Measurements from ENCODE around the gene NHLH1.

The NHLH1 gene

DNA sequence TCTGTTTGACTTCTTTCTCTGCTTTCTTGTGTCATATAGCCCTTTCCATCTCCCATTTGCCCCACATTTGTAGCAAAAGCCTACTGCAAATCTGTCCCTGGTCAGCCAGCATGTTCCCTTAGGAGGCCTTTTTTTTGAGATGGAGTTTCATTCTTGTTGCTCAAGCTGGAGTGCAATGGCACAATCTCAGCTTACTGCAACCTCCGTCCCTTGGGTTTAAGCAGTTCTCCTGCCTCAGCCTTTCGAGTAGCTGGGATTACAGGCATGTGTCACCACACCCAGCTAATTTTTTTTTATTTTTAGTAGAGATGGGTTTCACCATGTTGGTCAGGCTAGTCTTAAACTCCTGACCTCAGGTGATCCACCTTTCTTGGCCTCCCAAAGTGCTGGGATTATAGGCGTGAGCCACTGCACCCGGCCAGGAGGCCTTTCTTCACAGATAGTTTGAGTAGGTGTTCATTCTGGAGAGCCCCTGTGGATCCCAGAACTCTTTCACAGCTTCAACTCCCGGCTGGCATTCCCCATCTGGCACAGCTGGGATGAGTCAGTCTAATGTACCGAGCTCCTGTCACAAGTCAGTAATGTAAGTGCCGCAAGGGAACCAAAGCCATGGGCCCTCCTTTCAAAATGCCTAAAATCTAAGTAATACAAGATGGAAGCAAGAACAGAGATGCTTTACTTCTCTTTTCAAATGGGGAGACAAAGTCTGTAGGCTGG lies 9.4 kb upstream of the NHLH1 start:
- Histone ChIP-seq H3K4me3 (IDR thresholded peaks at IDR 0.05; ENCODE audit: insufficient read depth, low read depth, low read length) (peak overlapping the region; percentile 2), H3K4me2 (no peak overlapping the region), H3K4me1 (ENCODE audit: low read depth, poor library complexity, severe bottlenecking) (peaks cover 16% of the 10 kb centered on the region), H3K79me2 (ENCODE audit: insufficient read depth, low read depth) (no peaks in the 10 kb centered on the region), H3K27me3 (ENCODE audit: insufficient read depth, low read depth) (no peaks in the 10 kb centered on the region), H3K9ac (no peak overlapping the region), H4K20me1 (ENCODE audit: insufficient read depth) (no peaks in the 10 kb centered on the region), H3K36me3 (ENCODE audit: insufficient read depth) (peaks cover 28% of the 10 kb centered on the region; the same call in 1 of the 2 replicates), H2AFZ (ENCODE audit: low read depth) (no peak overlapping the region), H3K27ac (no peak overlapping the region)
- TF ChIP-seq, protein P1, sequence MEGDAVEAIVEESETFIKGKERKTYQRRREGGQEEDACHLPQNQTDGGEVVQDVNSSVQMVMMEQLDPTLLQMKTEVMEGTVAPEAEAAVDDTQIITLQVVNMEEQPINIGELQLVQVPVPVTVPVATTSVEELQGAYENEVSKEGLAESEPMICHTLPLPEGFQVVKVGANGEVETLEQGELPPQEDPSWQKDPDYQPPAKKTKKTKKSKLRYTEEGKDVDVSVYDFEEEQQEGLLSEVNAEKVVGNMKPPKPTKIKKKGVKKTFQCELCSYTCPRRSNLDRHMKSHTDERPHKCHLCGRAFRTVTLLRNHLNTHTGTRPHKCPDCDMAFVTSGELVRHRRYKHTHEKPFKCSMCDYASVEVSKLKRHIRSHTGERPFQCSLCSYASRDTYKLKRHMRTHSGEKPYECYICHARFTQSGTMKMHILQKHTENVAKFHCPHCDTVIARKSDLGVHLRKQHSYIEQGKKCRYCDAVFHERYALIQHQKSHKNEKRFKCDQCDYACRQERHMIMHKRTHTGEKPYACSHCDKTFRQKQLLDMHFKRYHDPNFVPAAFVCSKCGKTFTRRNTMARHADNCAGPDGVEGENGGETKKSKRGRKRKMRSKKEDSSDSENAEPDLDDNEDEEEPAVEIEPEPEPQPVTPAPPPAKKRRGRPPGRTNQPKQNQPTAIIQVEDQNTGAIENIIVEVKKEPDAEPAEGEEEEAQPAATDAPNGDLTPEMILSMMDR (conservative IDR thresholded peaks at IDR 0.05; ENCODE audit: low read depth, low read length) = no peak

DNA sequence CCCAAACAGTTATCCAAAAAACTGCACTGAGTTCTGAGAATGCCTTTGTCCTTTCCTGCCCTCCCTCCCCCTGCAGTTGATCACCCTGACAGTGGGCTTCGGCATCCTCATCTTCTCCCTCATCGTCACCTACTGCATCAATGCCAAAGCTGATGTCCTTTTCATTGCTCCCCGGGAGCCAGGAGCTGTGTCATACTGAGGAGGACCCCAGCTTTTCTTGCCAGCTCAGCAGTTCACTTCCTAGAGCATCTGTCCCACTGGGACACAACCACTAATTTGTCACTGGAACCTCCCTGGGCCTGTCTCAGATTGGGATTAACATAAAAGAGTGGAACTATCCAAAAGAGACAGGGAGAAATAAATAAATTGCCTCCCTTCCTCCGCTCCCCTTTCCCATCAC lies 8.8 kb upstream of the NHLH1 start:
- no peak overlapping the region for H2AFZ ChIP-seq (ENCODE audit: low read depth)
- no peak overlapping the region for H3K4me2 ChIP-seq
- H3K27me3 ChIP-seq (ENCODE audit: insufficient read depth, low read depth) = no peaks in the 10 kb centered on the region
- H4K20me1 ChIP-seq (ENCODE audit: insufficient read depth) = no peaks in the 10 kb centered on the region
- H3K4me1 ChIP-seq (ENCODE audit: low read depth, poor library complexity, severe bottlenecking) = peaks cover 17% of the 10 kb centered on the region
- no peaks in the 10 kb centered on the region for H3K79me2 ChIP-seq (ENCODE audit: insufficient read depth, low read depth)
- peaks cover 28% of the 10 kb centered on the region; the same call in 1 of the 2 replicates for H3K36me3 ChIP-seq (ENCODE audit: insufficient read depth)
- H3K27ac ChIP-seq = no peak overlapping the region
- no peak overlapping the region for H3K9ac ChIP-seq
- TF ChIP-seq, protein P1 (conservative IDR thresholded peaks at IDR 0.05; ENCODE audit: low read depth, low read length) = no peak
- H3K4me3 ChIP-seq (IDR thresholded peaks at IDR 0.05; ENCODE audit: insufficient read depth, low read depth, low read length) = peak overlapping the region; percentile 2

DNA sequence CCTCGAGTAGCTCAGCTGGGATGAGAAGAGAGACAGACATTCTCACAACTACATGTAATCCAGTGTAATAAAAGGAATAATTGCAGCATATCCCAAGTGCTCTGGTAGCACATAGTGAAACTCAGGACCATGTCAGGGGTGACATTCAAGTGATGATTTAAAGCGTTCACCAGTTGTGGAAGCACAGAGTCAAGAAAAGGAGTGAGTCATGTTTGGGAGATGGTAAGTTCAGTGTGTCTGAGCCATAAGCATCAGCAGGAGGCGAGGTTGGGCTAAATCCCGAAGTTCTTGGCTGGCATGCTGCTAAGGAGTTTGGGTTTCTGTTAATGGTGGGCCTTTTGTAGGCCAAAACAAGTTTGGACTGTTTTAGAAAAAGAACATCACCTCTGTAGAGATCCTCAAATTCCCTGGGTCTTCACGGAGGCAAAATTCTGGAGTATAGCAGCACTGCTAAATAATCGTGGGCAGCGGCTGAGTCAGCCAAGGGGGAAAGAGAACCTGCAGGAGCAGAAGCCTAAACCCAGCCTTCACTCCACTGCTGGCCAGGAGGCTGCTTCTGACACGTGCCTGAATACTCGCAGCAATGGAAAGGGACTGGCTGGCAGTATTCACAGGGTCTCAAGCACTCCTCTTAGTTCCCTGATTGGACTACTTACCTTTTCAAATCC lies 7.2 kb upstream of the NHLH1 start:
- no peak overlapping the region for H3K27ac ChIP-seq
- no peak overlapping the region for H3K9ac ChIP-seq
- H3K27me3 ChIP-seq (ENCODE audit: insufficient read depth, low read depth) = no peaks in the 10 kb centered on the region
- H4K20me1 ChIP-seq (ENCODE audit: insufficient read depth) = no peaks in the 10 kb centered on the region
- H3K36me3 ChIP-seq (ENCODE audit: insufficient read depth) = peaks cover 23% of the 10 kb centered on the region; the same call in 1 of the 2 replicates
- no peak overlapping the region for H3K4me3 ChIP-seq (IDR thresholded peaks at IDR 0.05; ENCODE audit: insufficient read depth, low read depth, low read length)
- TF ChIP-seq, protein P1 (conservative IDR thresholded peaks at IDR 0.05; ENCODE audit: low read depth, low read length) = no peak
- H2AFZ ChIP-seq (ENCODE audit: low read depth) = no peak overlapping the region
- peaks cover 17% of the 10 kb centered on the region for H3K4me1 ChIP-seq (ENCODE audit: low read depth, poor library complexity, severe bottlenecking)
- no peak overlapping the region for H3K4me2 ChIP-seq
- no peaks in the 10 kb centered on the region for H3K79me2 ChIP-seq (ENCODE audit: insufficient read depth, low read depth)

DNA sequence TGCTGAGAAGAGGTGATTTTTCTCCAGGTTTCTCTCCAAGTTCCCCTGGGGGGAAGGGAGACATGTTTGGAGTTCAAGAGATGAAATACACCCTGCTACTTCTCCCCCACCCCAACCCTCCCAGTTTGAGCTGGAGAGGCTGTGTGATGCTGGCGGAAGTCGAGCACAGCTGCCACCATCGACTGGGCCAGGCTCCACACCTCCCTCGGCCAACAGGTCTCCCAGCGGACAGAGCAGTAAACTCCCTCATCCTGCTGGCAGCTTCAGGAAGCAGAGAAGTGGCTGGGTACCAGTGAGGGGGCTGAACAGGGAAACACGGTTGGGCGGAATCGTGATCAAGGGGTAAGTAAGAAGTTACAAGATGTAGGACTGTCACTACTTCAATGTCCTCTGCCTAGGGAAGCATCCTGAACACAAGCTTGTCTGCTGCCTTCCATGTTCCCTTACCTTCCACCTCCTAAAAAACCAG lies 6.6 kb upstream of the NHLH1 start:
- peaks cover 22% of the 10 kb centered on the region; the same call in 1 of the 2 replicates for H3K36me3 ChIP-seq (ENCODE audit: insufficient read depth)
- no peaks in the 10 kb centered on the region for H3K27me3 ChIP-seq (ENCODE audit: insufficient read depth, low read depth)
- no peaks in the 10 kb centered on the region for H3K79me2 ChIP-seq (ENCODE audit: insufficient read depth, low read depth)
- TF ChIP-seq, protein P1 (conservative IDR thresholded peaks at IDR 0.05; ENCODE audit: low read depth, low read length) = no peak
- peaks cover 17% of the 10 kb centered on the region for H3K4me1 ChIP-seq (ENCODE audit: low read depth, poor library complexity, severe bottlenecking)
- H3K4me2 ChIP-seq = no peak overlapping the region
- H4K20me1 ChIP-seq (ENCODE audit: insufficient read depth) = no peaks in the 10 kb centered on the region
- H3K4me3 ChIP-seq (IDR thresholded peaks at IDR 0.05; ENCODE audit: insufficient read depth, low read depth, low read length) = no peak overlapping the region
- H3K27ac ChIP-seq = no peak overlapping the region
- H3K9ac ChIP-seq = no peak overlapping the region
- no peak overlapping the region for H2AFZ ChIP-seq (ENCODE audit: low read depth)

Data from KMS-11 (cell line).